Lung (tissue), 12 donors: ENCODE measurements around the gene SPRR5. TPM values are rescaled to one million over a fixed set of nuclear protein-coding genes. Genes with fewer than 3 reads are reported as not detected.

ENCODE experiments used
- ATAC-seq: fragments of 200-7000 bp; cut with Tn5 transposase; one replicate; pipeline ENCODE4 v1.9.1; 2020; ENCODE audit warnings: moderate number of reproducible peaks; ENCODE audit not compliant: insufficient read depth, low FRiP score
- DNase-seq, 3 donors: peaks; one replicate each; pipeline ENCODE4 v3.0.0-alpha.2; 2013 to 2017
- H3K27ac ChIP-seq, 2 donors: one replicate each; pipeline ENCODE4 v1.5.1; 2013; ENCODE audit warnings: mild to moderate bottlenecking in 2 of 2, moderate library complexity in 2 of 2, control low read depth in 1 of 2, inconsistent platforms in 1 of 2, low read depth in 1 of 2, low read length in 1 of 2
- H3K27me3 ChIP-seq, 3 donors: one replicate each; pipeline ENCODE4 v1.5.1; 2013; ENCODE audit warnings: low read length in 2 of 3; ENCODE audit not compliant: control insufficient read depth in 3 of 3, insufficient read depth in 3 of 3
- H3K36me3 ChIP-seq, 4 donors: one replicate each; pipeline ENCODE4 v1.5.1; 2013; ENCODE audit warnings: low read length in 4 of 4, mild to moderate bottlenecking in 1 of 4, moderate library complexity in 1 of 4; ENCODE audit not compliant: control insufficient read depth in 4 of 4, insufficient read depth in 4 of 4
- H3K4me1 ChIP-seq, 5 donors: one replicate each; pipeline ENCODE4 v1.5.1; 2013; ENCODE audit warnings: low read length in 5 of 5, mild to moderate bottlenecking in 2 of 5, moderate library complexity in 1 of 5; ENCODE audit not compliant: control insufficient read depth in 5 of 5, insufficient read depth in 5 of 5
- H3K4me3 ChIP-seq: one replicate; pipeline ENCODE4 v1.5.1; 2013; ENCODE audit warnings: mild to moderate bottlenecking, control low read depth, moderate library complexity
- H3K9ac ChIP-seq, 2 donors: one replicate each; pipeline ENCODE4 v1.5.1; 2013; ENCODE audit warnings: low read length in 2 of 2, control low read depth in 1 of 2; ENCODE audit not compliant: insufficient read depth in 1 of 2
- H3K9me3 ChIP-seq, 4 donors: one replicate each; pipeline ENCODE4 v1.5.1; 2013; ENCODE audit warnings: low read length in 3 of 4, mild to moderate bottlenecking in 1 of 4, moderate library complexity in 1 of 4; ENCODE audit not compliant: control insufficient read depth in 4 of 4, insufficient read depth in 3 of 4
- CTCF ChIP-seq: IDR thresholded peaks from 2 replicates; pipeline ENCODE4 v1.5.1; 2012; ENCODE audit warnings: mild to moderate bottlenecking; ENCODE audit errors: control extremely low read depth, extremely low read depth
- WGBS, 2 donors: extraction: QIAGEN DNeasy Blood & Tissue Kit; methylation state at CpG; one replicate each; pipeline ENCODE4 v1.1.7; 2013; 5-methylcytosine and 5-hydroxymethylcytosine counted together
- polyA plus RNA-seq, 2 donors: library from polyadenylated mRNA; stranded (reverse); fragments of 200-250 nt; gene quantifications; one replicate each; pipeline ENCODE4 v1.2.1, GENCODE V29; 2013
- total RNA-seq, 2 donors: library from RNA; depleted of rRNA in 1 of 2; stranded (reverse); fragments of >200 nt in 1 of 2; gene quantifications; one replicate each; pipeline ENCODE4 v1.2.1, GENCODE V29; 2014 to 2021
- donor health status: control.
- donor health status: control.
- donor health status: Bipolar disorder and iron deficiency.
- donor health status: healthy.
- donor health status: DM: yes; HTN: yes; CAD: no.

The SPRR5 gene
- total and polyA plus RNA-seq, 4 donors, result 0.05 TPM; not detected in 3

- no peak for TF ChIP-seq CTCF
- Histone ChIP-seq H3K9ac (no peak overlapping the region), H3K4me3 (no peak overlapping the region), H3K9me3 (peaks cover 0 to 4% (median 0%) of the 10 kb centered on the region in 4 donors), H3K27ac (no peak overlapping the region), H3K36me3 (no peaks in the 10 kb centered on the region), H3K27me3 (no peaks in the 10 kb centered on the region), H3K4me1 (no peaks in the 10 kb centered on the region)
- no peak for DNase-seq
- ATAC-seq, result no peak
Measured at GRCh38 chr1:152983234-152983633, 36.2 kb downstream of the SPRR5 start.

GRCh38 chr1:152983743-152984142, 36.7 kb downstream of the SPRR5 start, which contains the start of gene SPRR1A:
Gene SPRR1A (plus strand): TSS chr1:152984081. CDS start chr1:152985231, 1,150 bp downstream.
- no peaks in the 10 kb centered on the region for H3K4me1 ChIP-seq
- H3K27me3 ChIP-seq, result no peaks in the 10 kb centered on the region
- no peak for DNase-seq
- H3K9me3 ChIP-seq, result peaks cover 0 to 4% (median 0%) of the 10 kb centered on the region in 4 donors
- H3K9ac ChIP-seq, result no peak within 1 kb of the TSS
- ATAC-seq, result no peak
- H3K36me3 ChIP-seq, result no peaks in the 10 kb centered on the region
- H3K27ac ChIP-seq, result no peak within 1 kb of the TSS
- H3K4me3 ChIP-seq, result no peak within 1 kb of the TSS
- WGBS, 2 donors, result 83 to 88% methylated on average over 3 of the region's 3 CpGs
- TF ChIP-seq CTCF, result no peak

GRCh38 chr1:152986578-152986977, 39.6 kb downstream of the SPRR5 start:
- Histone ChIP-seq H3K9me3 (peaks cover 0 to 4% (median 0%) of the 10 kb centered on the region in 4 donors), H3K4me1 (no peaks in the 10 kb centered on the region), H3K9ac (no peak overlapping the region), H3K27me3 (no peaks in the 10 kb centered on the region), H3K36me3 (no peaks in the 10 kb centered on the region), H3K27ac (no peak overlapping the region), H3K4me3 (no peak overlapping the region)
- DNase-seq (no peak), ATAC-seq (no peak)
- WGBS, 2 donors, result 85 to 96% methylated on average over 2 of the region's 2 CpGs
- TF ChIP-seq CTCF, result no peak

GRCh38 chr1:152993186-152993585, 46.2 kb downstream of the SPRR5 start:
- no peak for DNase-seq
- H3K27me3 ChIP-seq, result no peaks in the 10 kb centered on the region
- no peak overlapping the region for H3K27ac ChIP-seq
- H3K36me3 ChIP-seq, result no peaks in the 10 kb centered on the region
- H3K9ac ChIP-seq, result no peak overlapping the region
- ATAC-seq, result no peak
- peaks cover 0 to 5% (median 2%) of the 10 kb centered on the region in 4 donors for H3K9me3 ChIP-seq
- H3K4me1 ChIP-seq, result peaks cover 0 to 1% (median 0%) of the 10 kb centered on the region in 5 donors
- no peak overlapping the region for H3K4me3 ChIP-seq
- TF ChIP-seq CTCF, result no peak
- WGBS, 2 donors, result 77 to 82% methylated on average over 6 of the region's 6 CpGs
